Gastrocnemius medialis (tissue), 4 donors: Measurements from ENCODE around the gene CYP4B1. TPM values are rescaled to one million over a fixed set of nuclear protein-coding genes. Genes with fewer than 3 reads are reported as not detected.

Experiments
- ATAC-seq, 2 donors: fragments of 150-250 bp; one replicate each; pipeline ENCODE4 v1.9.1; 2016
- DNase-seq, 2 donors: peaks; one replicate each; pipeline ENCODE4 v3.0.0-alpha.2; 2019
- H3K27ac ChIP-seq, 4 donors: fragments of 200-600 bp; sonication (generic); 1 replicate in 1 of 4; 2 replicates in 3 of 4; pipeline ENCODE4 v1.5.1; 2016 to 2018; ENCODE audit warnings: mild to moderate bottlenecking in 2 of 4, moderate library complexity in 1 of 4
- H3K27me3 ChIP-seq, 3 donors: fragments of 200-600 bp; sonication (generic) in 2 of 3; 1 replicate in 1 of 3; 2 replicates in 2 of 3; pipeline versions ENCODE4 v1.5.1 to v1.6.0; 2016 to 2019; ENCODE audit warnings: mild to moderate bottlenecking in 1 of 3, moderate library complexity in 1 of 3
- H3K36me3 ChIP-seq, 2 donors: fragments of 200-600 bp; sonication (generic) in 1 of 2; one replicate each; pipeline ENCODE4 v1.5.1; 2017 to 2018
- H3K4me1 ChIP-seq, 2 donors: fragments of 200-600 bp; sonication (generic) in 1 of 2; one replicate each; pipeline ENCODE4 v1.5.1; 2016 to 2017; ENCODE audit warnings: mild to moderate bottlenecking in 2 of 2
- H3K4me3 ChIP-seq, 4 donors: fragments of 200-600 bp; sonication (generic) in 3 of 4; 1 replicate in 1 of 4; 2 replicates in 3 of 4; pipeline ENCODE4 v1.5.1; 2016 to 2019; ENCODE audit warnings: mild to moderate bottlenecking in 2 of 4
- H3K9me3 ChIP-seq, 3 donors: fragments of 200-600 bp; sonication (generic) in 2 of 3; 1 replicate in 1 of 3; 2 replicates in 2 of 3; pipeline ENCODE4 v1.5.1; 2016 to 2019
- CTCF ChIP-seq, 5 experiments: fragments of 450-650 bp in 3 of 5; fragments of 200-600 bp in 2 of 5; sonication (generic) in 2 of 5; IDR thresholded peaks in 4 of 5; conservative IDR thresholded peaks in 1 of 5; 1 replicate in 4 of 5; 2 replicates in 1 of 5; pipeline ENCODE4 v1.5.1; 2016 to 2019; ENCODE audit warnings: antibody characterized with exemption in 5 of 5, mild to moderate bottlenecking in 3 of 5, moderate library complexity in 3 of 5
- POLR2A ChIP-seq, 2 donors: fragments of 450-650 bp; IDR thresholded peaks; one replicate each; pipeline ENCODE4 v1.6.1; 2017; ENCODE audit warnings: antibody characterized with exemption in 2 of 2, mild to moderate bottlenecking in 2 of 2, moderate library complexity in 2 of 2
- in situ Hi-C, 4 donors: fragments of 200-750 bp; cut with MboI; loops; one replicate each; pipeline versions ENCODE4 v1.15.0 to v1.8.0; 2017; ENCODE audit warnings: low sequenced_read_pairs in 4 of 4
- intact Hi-C: fragments of 100-400 bp; cut with DNase I; formaldehyde crosslinking; loops from one replicate; pipeline ENCODE4 v1.15.1; 2023; ENCODE audit warnings: low total_unique reads
- total RNA-seq, 4 donors: library from RNA; depleted of rRNA; stranded (reverse); fragments of >200 nt; gene quantifications; one replicate each; pipeline versions ENCODE4 v1.1.0 to v1.2.3, GENCODE V29; 2016

CYP4B1 gene
- total RNA-seq, 4 donors from 2014 or later: 57.3 to 97.4 (median 70.0) TPM

GRCh38 chr1:46807046-46807972 lies 8.5 kb downstream of the CYP4B1 start:
- Histone ChIP-seq H3K27ac (peak overlapping the region; percentile 74 to 84 (median 78)), H3K9me3 (no peaks in the 10 kb centered on the region), H3K27me3 (no peaks in the 10 kb centered on the region), H3K4me3 (peak overlapping the region in 1 of 4 donors; percentile 8), H3K36me3 (no peaks in the 10 kb centered on the region), H3K4me1 (peaks cover 14 to 50% of the 10 kb centered on the region in 2 donors)
- TF ChIP-seq POLR2A (IDR thresholded peaks at IDR 0.05): no peak
- no peak for TF ChIP-seq CTCF (IDR thresholded peaks at IDR 0.05 in 4 of 5, conservative IDR thresholded peaks at IDR 0.05 in 1 of 5)
- in situ Hi-C loops (no loop called here), intact Hi-C loops (no loop called here)
- ATAC-seq (peak in 1 of 2 donors; percentile 8), DNase-seq (no peak)

- TF ChIP-seq POLR2A (IDR thresholded peaks at IDR 0.05) (no peak), CTCF (IDR thresholded peaks at IDR 0.05 in 4 of 5, conservative IDR thresholded peaks at IDR 0.05 in 1 of 5) (no peak)
- H3K9me3 ChIP-seq: no peaks in the 10 kb centered on the region
- DNase-seq (no peak), ATAC-seq (no peak)
- intact Hi-C loops (no loop called here), in situ Hi-C loops (no loop called here)
- peaks cover 0 to 9% of the 10 kb centered on the region in 2 donors for H3K36me3 ChIP-seq
- H3K27ac ChIP-seq: peak overlapping the region; percentile 26 to 71 (median 42)
- no peaks in the 10 kb centered on the region for H3K27me3 ChIP-seq
- peaks cover 14 to 50% of the 10 kb centered on the region in 2 donors for H3K4me1 ChIP-seq
- no peak overlapping the region for H3K4me3 ChIP-seq
Observed at GRCh38 chr1:46809071-46809470, 10.2 kb downstream of the CYP4B1 start.

GRCh38 chr1:46809904-46810303 lies 11.1 kb downstream of the CYP4B1 start:
- H3K27ac ChIP-seq: peak overlapping the region; percentile 35 to 77 (median 68)
- ATAC-seq (no peak), DNase-seq (no peak)
- no peak overlapping the region for H3K4me3 ChIP-seq
- no peak for TF ChIP-seq POLR2A (IDR thresholded peaks at IDR 0.05)
- no peaks in the 10 kb centered on the region for H3K27me3 ChIP-seq
- in situ Hi-C loops (no loop called here), intact Hi-C loops (no loop called here)
- no peaks in the 10 kb centered on the region for H3K9me3 ChIP-seq
- H3K4me1 ChIP-seq: peaks cover 14 to 43% of the 10 kb centered on the region in 2 donors
- H3K36me3 ChIP-seq: peaks cover 0 to 9% of the 10 kb centered on the region in 2 donors

- Histone ChIP-seq H3K27ac (peak overlapping the region; percentile 64 to 77 (median 72)), H3K36me3 (peaks cover 0 to 9% of the 10 kb centered on the region in 2 donors), H3K4me3 (no peak overlapping the region), H3K4me1 (peaks cover 14 to 36% of the 10 kb centered on the region in 2 donors), H3K9me3 (no peaks in the 10 kb centered on the region), H3K27me3 (no peaks in the 10 kb centered on the region)
- DNase-seq (no peak), ATAC-seq (no peak)
- intact Hi-C loops (no loop called here), in situ Hi-C loops (no loop called here)
- TF ChIP-seq CTCF (IDR thresholded peaks at IDR 0.05 in 4 of 5, conservative IDR thresholded peaks at IDR 0.05 in 1 of 5) (no peak), POLR2A (IDR thresholded peaks at IDR 0.05) (no peak)
Observed at GRCh38 chr1:46810596-46810995, 11.8 kb downstream of the CYP4B1 start.

GRCh38 chr1:46811053-46811452 lies 12.2 kb downstream of the CYP4B1 start:
- ATAC-seq: no peak
- no peak for DNase-seq
- H3K27ac ChIP-seq: peak overlapping the region; percentile 64 to 77 (median 72)
- H3K4me3 ChIP-seq: peak overlapping the region in 1 of 4 donors; percentile 18
- peaks cover 14 to 34% of the 10 kb centered on the region in 2 donors for H3K4me1 ChIP-seq
- H3K36me3 ChIP-seq: peaks cover 0 to 9% of the 10 kb centered on the region in 2 donors
- in situ Hi-C loops (no loop called here), intact Hi-C loops (no loop called here)
- H3K27me3 ChIP-seq: no peaks in the 10 kb centered on the region
- no peaks in the 10 kb centered on the region for H3K9me3 ChIP-seq
- TF ChIP-seq CTCF (IDR thresholded peaks at IDR 0.05 in 4 of 5, conservative IDR thresholded peaks at IDR 0.05 in 1 of 5) (no peak), POLR2A (IDR thresholded peaks at IDR 0.05) (no peak)
